HG03095 (cell line): ENCODE measurements around the gene KLHL22.

Source experiments
- ATAC-seq: cut with Tn5 transposase; IDR thresholded peaks from one replicate; pipeline ENCODE4 v1.9.1; 2021; ENCODE audit warnings: moderate library complexity; ENCODE audit not compliant: unreplicated experiment

KLHL22 gene

DNA sequence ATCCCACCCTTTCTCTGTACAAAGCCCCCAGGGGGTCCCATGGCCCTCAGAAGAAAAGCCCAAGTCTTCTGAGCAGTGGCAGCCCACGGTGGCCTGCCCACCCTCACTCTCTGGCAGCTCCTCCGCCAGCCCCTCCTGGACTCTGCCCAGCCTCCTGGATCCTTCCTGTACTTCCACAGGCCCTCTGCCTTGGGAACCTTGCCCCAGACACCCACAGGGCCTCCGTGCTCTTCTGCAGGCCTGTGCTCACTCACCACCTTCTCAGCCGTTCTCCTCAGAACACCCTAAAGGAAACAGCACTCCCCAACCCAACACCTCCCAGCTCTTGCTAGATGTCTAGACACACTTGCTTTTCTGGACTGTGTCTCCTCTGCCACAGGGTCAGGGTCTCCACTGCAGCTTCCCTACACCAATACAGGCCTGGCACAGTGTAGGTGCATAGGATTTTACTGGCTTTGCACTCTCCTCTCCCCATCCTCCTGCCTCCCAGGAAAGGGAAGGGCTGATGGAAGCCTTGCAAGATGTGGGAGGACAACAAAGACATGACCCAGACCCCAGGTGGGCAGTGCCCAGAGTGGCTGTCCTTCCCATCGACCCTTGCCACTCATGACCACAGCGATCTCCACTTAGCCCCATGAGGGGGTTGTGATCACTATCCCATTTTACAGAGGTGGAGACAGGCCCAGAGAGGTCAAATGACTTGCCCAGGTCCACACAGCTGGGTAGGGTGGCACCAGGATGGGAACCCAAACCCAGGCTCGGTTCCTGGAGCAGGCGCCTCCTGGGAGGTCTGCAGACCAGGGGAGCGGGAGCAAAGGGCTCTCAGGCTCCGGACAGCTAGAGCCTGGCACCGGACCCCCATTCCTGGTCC lies 59.9 kb downstream of the KLHL22 start:
- no peak for ATAC-seq

- no peak for ATAC-seq
These were observed 60.8 kb downstream of the KLHL22 start for GRCh38 chr22:20434773-20435172.

GRCh38 chr22:20434264-20434751 lies 61.3 kb downstream of the KLHL22 start:
- no peak for ATAC-seq

DNA sequence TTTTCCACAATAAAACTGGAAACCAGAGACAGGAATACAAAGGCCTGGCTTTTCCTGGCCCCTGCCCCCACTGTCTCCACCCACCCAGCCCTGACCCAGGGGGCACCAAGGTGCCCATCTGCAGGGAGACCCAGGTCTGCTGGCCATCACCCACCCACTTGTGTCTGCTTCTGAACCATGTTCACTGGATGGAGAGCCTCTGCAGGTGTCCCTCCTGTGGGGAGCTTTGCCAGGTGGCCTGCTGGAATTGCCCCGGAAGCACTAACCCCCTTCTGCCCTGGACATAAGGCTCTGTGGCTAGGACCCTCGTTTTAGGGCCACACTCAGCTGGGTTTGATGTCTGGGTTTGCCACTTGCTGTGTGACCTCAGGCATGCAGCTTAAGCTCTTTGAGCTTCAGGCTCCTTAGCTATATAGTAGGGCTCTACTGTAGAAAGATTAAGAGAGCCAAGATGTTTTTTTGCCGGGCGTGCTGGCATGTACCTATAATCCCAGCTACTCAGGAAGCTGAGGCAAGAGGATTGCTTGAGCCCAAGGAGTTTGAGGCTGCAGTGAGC lies 61.8 kb downstream of the KLHL22 start:
- ATAC-seq = no peak

DNA sequence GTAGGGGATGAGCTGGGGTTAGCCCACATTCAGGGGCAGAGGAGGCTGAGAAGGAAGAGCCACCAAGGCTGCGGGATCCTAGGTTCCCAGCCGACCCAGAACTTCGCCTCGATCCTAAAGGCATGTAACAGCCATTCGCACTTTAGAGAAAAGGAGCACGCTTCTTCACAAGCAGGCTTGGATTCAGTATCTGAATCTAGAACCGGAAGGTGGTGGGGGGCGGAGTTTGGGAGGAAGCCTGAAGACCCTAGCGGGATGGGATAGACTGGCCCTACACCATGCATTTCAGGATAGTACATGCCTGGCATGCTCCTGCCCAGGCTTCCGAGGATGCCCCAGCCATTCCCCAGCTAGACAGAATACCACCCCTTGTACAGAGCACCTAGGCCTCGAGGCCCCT lies 62.4 kb downstream of the KLHL22 start:
- no peak for ATAC-seq

GRCh38 chr22:20432244-20432686 lies 63.3 kb downstream of the KLHL22 start:
- no peak for ATAC-seq

- no peak for ATAC-seq
These were observed 63.9 kb downstream of the KLHL22 start for GRCh38 chr22:20431511-20432192.

- ATAC-seq = no peak
These were observed 64.7 kb downstream of the KLHL22 start for GRCh38 chr22:20430720-20431510.

DNA sequence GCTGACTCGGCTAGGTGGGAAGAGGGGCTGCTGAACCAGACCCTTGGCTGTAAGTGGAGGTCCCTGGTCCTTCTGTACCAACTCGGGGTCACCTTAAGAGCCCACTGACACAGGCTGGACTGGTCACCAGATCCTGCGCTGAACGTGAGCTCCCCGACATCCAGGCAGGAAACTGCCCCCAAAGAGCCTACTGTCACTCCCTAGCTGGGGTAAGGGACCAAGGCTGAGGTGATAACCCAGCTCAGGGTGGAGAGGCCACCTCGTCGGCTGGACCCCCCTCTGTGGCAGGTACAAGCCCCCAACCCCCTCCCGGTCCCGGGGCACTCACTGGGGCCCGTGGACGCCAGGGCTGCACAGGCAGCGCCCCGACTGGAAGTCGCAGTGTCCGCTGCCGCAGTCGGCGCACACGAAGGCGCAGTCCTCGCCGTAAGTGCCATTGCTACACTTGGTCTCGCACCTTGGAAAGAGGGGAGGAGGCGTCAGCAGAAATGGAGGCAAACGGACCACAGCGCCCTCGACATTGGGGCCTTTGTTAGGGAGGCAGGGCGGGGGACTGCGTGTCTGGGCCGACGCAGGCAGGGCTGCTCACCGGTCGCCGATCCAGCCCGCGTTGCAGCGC lies 65.4 kb downstream of the KLHL22 start:
- no peak for ATAC-seq

- ATAC-seq = no peak
These were observed 66.1 kb downstream of the KLHL22 start for GRCh38 chr22:20429254-20430100.

GRCh38 chr22:20428496-20429253 lies 66.9 kb downstream of the KLHL22 start:
- no peak for ATAC-seq

GRCh38 chr22:20427945-20428417 lies 67.6 kb downstream of the KLHL22 start:
- no peak for ATAC-seq

GRCh38 chr22:20427104-20427944 lies 68.3 kb downstream of the KLHL22 start:
- no peak for ATAC-seq

DNA sequence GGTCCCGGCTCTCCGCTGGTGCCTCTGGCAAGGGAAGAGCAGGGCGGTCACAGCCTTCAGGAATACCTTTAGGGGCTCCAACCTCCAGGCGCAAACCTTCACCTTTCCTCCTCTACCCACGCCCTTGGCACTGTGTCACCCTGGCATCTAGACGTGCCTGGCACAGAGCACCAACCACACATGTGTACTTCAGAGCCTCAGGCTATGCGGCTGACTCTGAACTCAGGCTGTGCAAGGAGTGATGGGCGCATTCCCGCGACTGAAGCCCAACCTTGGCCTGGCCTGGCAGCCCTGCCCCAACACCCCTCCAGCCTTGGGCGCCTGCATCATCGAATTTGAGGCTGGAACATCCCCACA lies 69.4 kb downstream of the KLHL22 start:
- ATAC-seq = no peak

DNA sequence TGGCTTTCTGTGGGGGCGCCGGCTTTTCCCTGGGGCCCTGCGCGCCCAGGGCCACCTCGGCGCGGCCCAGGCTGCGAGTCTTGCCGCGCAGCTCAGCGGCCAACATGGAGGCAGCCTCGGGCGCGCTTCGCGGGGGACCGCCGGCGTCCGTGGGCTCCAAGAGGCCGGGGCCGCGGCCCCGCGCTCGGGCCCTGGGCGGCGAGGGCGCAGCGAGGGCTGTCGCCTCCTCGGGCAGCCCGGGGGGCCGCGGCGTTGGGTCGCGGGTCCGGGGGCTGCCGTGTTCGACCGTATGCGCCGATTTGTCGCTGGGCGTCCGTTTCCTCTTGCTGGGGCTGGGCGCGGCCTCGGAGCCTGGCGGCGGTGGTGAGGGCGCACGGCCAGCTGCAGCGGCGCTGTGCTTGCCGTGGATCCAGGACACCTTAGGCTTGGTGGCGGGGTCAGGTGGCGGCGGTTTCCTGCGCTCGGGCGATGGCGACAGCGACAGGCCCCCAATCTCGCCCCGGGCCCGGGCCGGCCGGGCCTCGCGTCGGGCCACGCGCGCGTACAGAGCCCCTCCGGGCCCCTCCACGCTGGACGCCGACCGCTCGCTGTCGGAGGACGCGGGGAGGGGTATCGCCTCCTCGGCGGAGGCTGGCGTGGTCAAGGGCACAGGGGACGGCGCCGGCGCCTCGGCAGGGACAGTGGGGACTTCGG lies 69.9 kb downstream of the KLHL22 start:
- no peak for ATAC-seq

- ATAC-seq = no peak
These were observed 70.5 kb downstream of the KLHL22 start for GRCh38 chr22:20424932-20425565.

GRCh38 chr22:20424568-20424931 lies 71.0 kb downstream of the KLHL22 start:
- ATAC-seq = no peak
